Measurements from ENCODE around the gene MYH6.

- TF ChIP-seq EZH2 (IDR thresholded peaks at IDR 0.05; ENCODE audit: low read length, missing control alignments) = no peak
- no peak for TF ChIP-seq CTCF (conservative IDR thresholded peaks at IDR 0.05 in 1 of 2, IDR thresholded peaks at IDR 0.05 in 1 of 2; ENCODE audit: low read depth in 1 of 2, low read length in 2 of 2)
These were observed 47.6 kb downstream of the MYH6 start for GRCh38 chr14:23360496-23360895.
